ENCODE data around the gene ABTB1.

Gene ABTB1

GRCh38 chr3:127686512-127686894, 13.8 kb downstream of the ABTB1 start:
- no peak for DNase-seq (ENCODE audit: low read depth in 2 of 2)

- no peak for DNase-seq (ENCODE audit: low read depth in 2 of 2)
These were observed 14.5 kb downstream of the ABTB1 start for GRCh38 chr3:127687228-127687737.

- DNase-seq (ENCODE audit: low read depth in 2 of 2): no peak
These were observed 15.3 kb downstream of the ABTB1 start for GRCh38 chr3:127688022-127688415.

- DNase-seq (ENCODE audit: low read depth in 2 of 2): no peak
These were observed 15.9 kb downstream of the ABTB1 start for GRCh38 chr3:127688416-127689265.

DNA sequence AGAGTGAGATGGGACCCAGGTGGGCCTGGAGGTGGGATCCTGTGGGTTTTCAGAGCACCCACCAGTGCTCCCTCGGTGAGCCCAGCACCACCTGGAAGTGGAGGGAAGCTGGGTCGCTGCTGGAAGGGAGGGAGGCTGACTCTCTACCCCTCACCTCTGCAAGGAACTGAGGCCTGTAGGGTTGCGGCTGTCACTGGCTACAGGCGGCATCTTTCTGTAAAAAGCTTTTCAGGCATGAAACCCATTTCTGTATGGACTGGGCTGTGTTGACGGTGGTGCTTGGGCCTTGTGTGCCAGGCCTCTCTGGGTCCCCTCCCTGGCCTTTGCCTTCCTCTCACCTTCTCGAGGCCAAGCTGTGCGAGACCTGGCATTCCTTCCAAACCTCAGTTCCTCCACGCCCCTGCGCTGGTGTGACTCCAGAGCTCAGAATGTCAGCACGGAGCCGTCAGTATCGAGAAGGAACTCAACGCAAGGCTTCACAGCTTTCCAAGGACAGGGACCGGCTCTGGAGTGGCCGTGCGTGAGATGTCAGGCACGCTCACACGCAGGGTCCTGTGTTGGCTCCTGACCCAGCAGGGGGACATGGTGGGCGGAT, 16.6 kb downstream of the ABTB1 start:
- DNase-seq (ENCODE audit: low read depth in 2 of 2): no peak

DNA sequence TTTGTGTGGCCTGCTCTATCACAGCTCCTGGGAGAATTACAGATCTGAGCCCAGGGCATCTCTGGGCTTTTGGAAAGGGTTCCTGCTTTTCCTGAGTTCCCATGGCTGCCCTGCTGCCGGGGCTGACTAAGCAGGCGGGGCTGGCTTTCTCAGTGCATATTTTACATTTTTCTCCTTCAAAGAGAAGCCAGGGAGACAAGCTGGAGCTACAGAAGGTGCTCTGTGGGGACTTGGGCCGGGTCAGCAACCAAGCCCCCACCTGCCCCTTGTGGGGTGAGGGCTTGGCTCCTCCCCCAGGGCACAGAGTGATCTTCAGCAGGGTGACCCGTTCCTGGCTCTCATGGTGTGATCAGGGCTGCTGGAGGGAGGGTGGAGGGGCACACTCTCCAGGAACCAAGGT, 17.4 kb downstream of the ABTB1 start:
- DNase-seq (ENCODE audit: low read depth in 2 of 2): no peak

- no peak for DNase-seq (ENCODE audit: low read depth in 2 of 2)
These were observed 18.2 kb downstream of the ABTB1 start for GRCh38 chr3:127690823-127691452.

- no peak for DNase-seq (ENCODE audit: low read depth in 2 of 2)
These were observed 18.7 kb downstream of the ABTB1 start for GRCh38 chr3:127691489-127691888.

- no peak for DNase-seq (ENCODE audit: low read depth in 2 of 2)
These were observed 19.2 kb downstream of the ABTB1 start for GRCh38 chr3:127691974-127692373.

DNA sequence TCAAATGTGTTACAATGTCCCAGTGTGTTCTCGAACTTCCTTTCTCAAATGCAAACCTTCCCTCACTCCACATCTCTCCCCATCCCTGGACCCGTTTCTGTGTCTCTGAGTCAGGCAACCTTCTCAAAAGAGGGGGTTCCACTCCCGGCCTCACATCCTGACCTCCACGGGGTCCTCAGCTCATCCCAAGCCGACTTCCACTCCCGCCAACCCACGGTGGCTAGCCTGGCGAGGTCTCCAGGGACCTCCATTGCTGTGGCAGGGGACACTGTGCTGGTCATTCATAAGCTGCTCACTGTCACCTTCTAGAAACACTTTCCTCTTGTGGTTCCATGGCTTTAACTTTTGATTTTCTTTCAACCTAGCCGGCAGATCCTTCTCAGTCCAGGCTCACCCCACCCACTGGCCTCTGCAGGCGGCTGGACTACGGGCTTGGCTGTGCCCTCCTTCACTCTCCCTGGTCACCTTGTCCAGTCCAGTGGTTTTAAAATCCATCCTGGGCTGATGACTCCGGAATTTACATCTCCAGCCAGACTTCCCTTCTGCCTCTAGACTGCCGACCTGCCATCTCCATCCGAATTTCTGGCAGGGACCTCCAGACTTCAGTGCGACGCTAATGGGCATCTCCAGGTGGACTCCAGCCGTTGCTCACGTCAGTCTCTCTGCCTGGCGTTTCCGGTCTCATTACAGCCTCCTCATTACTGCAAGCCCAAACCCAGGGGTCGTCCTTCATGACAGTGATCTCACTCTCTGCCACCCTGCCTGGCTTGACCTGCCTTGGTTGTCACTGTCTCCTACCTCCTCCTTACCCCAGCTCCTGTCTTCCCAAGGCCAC, 20.0 kb downstream of the ABTB1 start:
- no peak for DNase-seq (ENCODE audit: low read depth in 2 of 2)

- DNase-seq (ENCODE audit: low read depth in 2 of 2): no peak
These were observed 20.6 kb downstream of the ABTB1 start for GRCh38 chr3:127693336-127693843.

GRCh38 chr3:127694467-127695215, 21.9 kb downstream of the ABTB1 start:
- DNase-seq (ENCODE audit: low read depth in 2 of 2): no peak

DNA sequence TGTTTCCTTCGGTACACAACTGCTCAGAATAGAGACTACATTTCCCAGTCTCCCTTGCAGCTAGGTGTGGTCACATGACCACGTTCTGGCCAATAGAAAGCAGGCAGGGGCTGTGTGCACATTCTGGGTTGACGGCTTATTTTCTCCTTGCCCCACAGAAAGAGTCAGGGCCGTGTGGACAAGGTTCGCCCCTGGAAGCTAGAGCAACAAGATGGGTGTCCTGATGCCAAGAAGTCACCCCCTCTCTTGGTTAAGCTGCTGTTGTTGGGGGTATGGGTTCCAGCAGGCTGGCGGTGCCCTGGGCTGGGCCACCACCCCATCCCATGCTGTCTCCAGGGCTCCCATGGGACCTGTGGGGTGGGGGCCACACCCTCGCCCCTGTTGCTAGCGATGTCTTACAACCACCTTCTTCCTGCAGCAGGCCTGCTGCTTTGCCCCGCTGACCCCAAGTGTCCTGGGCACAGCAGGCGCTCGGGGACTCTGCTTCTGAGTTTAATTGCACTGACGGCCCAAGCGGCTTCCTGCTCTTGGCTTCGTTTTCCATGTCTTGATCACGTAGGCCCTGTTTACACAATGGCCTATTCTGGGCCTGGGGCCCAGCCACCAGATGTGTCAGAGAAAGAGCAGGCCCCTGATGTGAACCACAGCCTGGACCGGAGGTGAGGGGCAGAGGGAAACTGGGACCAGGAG, 24.9 kb downstream of the ABTB1 start:
- DNase-seq (ENCODE audit: low read depth in 2 of 2): peak in 1 of 2 donors; percentile 32

DNA sequence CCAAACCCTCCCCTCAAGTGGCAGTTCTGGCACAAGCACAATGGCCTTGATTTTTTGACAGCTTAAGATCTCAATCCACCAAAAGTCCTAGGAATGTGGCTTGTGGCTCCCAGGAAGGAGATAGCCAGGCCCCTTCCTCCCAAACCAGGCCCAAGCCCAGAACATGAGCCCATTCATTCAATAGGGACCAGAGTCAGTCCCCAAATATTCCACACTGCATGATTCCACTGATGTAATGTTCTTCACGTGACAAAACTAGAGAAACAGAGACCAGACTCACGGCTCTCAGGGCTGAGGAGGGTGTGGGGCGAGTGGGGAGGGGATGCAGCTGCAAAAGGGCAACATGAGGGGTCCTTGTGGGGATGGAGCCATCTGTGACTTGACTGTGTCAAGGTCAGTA, 25.5 kb downstream of the ABTB1 start:
- no peak for DNase-seq (ENCODE audit: low read depth in 2 of 2)

DNA sequence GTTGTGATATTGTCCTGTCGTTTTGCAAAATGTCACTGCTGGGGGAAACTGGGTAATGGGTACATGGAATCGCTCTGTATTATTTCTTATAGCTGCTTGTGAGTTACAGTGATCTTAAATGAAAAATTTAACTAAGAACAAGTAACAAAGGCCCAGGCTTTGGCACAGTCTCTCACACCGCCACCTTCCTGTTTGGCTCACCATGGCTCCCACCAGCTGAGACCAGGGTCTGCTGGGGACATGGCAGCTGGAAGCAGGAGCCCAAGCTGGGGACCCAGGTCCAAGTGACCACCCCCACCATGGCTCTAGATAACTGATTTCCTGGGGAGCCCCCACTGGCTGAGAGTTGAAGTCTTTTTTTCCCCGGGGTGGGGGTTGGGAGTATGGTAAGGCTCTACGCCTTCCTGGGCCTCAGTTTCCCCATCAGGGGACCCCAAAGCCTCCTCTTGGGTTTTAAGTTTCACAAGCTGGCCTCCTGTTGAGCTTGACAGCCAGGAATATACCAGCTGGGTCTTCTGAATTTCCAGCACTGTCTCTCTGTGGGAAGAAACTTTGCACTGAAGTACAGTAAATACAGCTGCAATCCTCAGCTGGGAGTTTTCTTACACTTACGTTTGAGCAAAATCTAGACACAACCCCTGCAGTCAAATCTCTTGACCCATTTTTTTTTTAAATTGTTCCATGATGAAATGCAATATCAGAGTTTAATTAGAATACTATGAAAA, 26.1 kb downstream of the ABTB1 start:
- DNase-seq (ENCODE audit: low read depth in 2 of 2): no peak

DNA sequence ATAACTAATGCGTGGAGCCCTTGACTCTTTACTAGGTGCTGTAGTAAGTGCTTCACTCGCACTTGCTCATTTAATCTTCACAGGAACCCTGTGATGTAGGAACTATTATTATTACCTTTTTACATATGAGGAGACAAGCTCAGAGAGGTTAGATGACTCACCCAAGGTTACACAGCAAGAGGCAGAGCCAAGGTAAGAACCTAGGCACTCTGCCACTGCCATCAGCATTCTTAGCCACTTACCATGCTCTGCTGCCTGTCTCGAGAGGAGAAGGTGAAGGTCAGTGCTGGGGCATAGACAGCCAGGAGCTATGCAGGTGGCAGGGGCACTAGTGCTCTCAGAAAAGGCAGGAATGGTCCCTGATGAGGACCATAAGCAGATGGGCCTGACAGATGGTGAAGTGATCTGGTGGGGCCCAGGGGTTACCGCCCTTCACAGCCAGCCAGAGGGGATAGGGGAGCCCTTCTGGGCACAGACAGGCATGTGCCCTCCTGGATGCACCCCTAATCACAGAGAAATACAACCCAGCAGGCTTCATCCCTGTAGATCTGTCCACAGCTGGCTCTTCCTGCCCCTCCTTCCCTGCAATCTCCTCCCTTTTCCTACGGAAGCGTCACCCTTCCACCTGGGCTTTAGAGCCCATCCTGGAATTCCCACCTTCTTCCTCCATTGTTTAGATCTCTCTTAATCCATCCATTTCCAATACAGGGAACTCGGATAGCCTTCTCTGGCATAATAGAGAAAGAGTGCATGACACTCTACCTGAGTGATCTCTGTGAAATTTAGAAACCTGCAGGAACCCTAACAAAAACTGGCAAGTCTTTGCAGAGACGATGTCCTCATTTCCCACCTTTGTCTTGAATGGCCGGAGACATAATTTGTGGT, 26.9 kb downstream of the ABTB1 start:
- DNase-seq (ENCODE audit: low read depth in 2 of 2): no peak

DNA sequence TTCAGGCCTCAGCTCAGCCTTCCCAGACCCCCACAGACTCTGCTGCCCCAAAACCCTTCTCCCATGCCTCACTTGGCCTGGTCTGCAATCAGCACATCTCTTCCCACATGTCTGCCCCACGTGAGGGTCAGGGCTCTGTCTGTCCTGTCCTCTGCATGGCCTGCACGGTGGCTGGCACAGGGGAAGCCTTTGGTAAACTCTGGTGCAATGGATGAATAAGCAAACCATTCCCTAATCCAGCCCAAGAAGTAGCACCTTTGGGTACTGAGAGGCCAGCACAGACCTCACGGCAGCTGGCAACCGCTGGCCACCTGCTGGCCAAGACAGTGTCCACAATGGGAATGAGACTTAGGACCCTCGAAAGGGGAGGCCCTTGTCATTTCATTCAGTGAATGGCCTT, 27.7 kb downstream of the ABTB1 start:
- no peak for DNase-seq (ENCODE audit: low read depth in 2 of 2)

- DNase-seq (ENCODE audit: low read depth in 2 of 2): no peak
These were observed 28.6 kb downstream of the ABTB1 start for GRCh38 chr3:127701280-127701911.

Data from stimulated activated CD8-positive, alpha-beta memory T cell treated with anti-CD3 and anti-CD28 coated beads, Interleukin-2, amount 100 ng/mL, for 48 hours (primary cell).